GM12878 (cell line): ENCODE data around the gene VPS29. TPM values are rescaled to one million over a fixed set of nuclear protein-coding genes. Genes with fewer than 3 reads are reported as not detected.

Source experiments
- CHD1 ChIP-seq: IDR thresholded peaks from 2 replicates; pipeline ENCODE4 v1.6.1; 2012; ENCODE audit warnings: low read depth, low read length, improper control_type of control experiment
- CREM ChIP-seq: IDR thresholded peaks from 2 replicates; pipeline ENCODE4 v1.6.1; 2014; ENCODE audit warnings: antibody characterized with exemption, low read depth
- EED ChIP-seq: sonication (generic); IDR thresholded peaks from 2 replicates; pipeline ENCODE4 v1.6.1; 2016; ENCODE audit warnings: antibody characterized with exemption, low read depth
- MEF2A ChIP-seq: IDR thresholded peaks from 2 replicates; pipeline ENCODE4 v1.6.1; 2011; ENCODE audit warnings: low read depth, mild to moderate bottlenecking, low read length, moderate library complexity; ENCODE audit not compliant: insufficient read depth
- MTA3 ChIP-seq: IDR thresholded peaks from 2 replicates; pipeline ENCODE4 v1.6.1; 2012; ENCODE audit warnings: low read length, inconsistent platforms, borderline replicate concordance
- PML ChIP-seq: IDR thresholded peaks from 2 replicates; pipeline ENCODE4 v1.6.1; 2012; ENCODE audit warnings: low read length, inconsistent platforms
- POU2F2 ChIP-seq: IDR thresholded peaks from 3 replicates; pipeline ENCODE4 v1.6.1; 2011; ENCODE audit warnings: low read depth, mild to moderate bottlenecking, low read length, borderline replicate concordance
- ZNF274 ChIP-seq: IDR thresholded peaks from one replicate; pipeline ENCODE4 v1.8.0; 2011; ENCODE audit not compliant: insufficient read length, insufficient read depth
- polyA plus RNA-seq, 11 experiments: library from polyadenylated mRNA; depleted of rRNA in 4 of 11; unstranded in 6 of 11; stranded (reverse) in 5 of 11; fragments of >200 nt; fragmentation: Nextera tagmentation in 4 of 11; fragmentation: Illumina TruSeq in 1 of 11; extraction: Ambion mirVana in 4 of 11; extraction: Trizol in 1 of 11; gene quantifications; 1 replicate in 1 of 11; 2 replicates in 10 of 11; pipeline versions ENCODE4 v1.2.1 to v1.2.3, GENCODE V29; 2011 to 2016; ENCODE audit warnings: inconsistent platforms in 2 of 11, missing spikeins in 2 of 11, low read depth in 1 of 11
- total RNA-seq, 4 experiments: library from RNA; depleted of rRNA in 3 of 4; stranded (reverse); fragments of >200 nt in 3 of 4; fragmentation: Illumina TruSeq in 1 of 4; extraction: Trizol in 1 of 4; gene quantifications; 2 replicates each; pipeline versions ENCODE4 v1.2.1 to v1.2.3, GENCODE V29; 2013 to 2021
- TF ChIP-seq, protein P1 (sequence below): fragments of 450-650 bp; conservative IDR thresholded peaks from 2 replicates; pipeline ENCODE4 v1.6.1; 2017; ENCODE audit warnings: mild to moderate bottlenecking, moderate library complexity
- TF ChIP-seq, protein P2 (sequence below): IDR thresholded peaks from 2 replicates; pipeline ENCODE4 v1.6.1; 2011; ENCODE audit warnings: borderline replicate concordance, low read depth, mild to moderate bottlenecking, moderate library complexity, low read length; ENCODE audit not compliant: insufficient read depth, poor library complexity, severe bottlenecking
- TF ChIP-seq, protein P3 (sequence below): fragments of 450-650 bp; IDR thresholded peaks from 2 replicates; pipeline ENCODE4 v1.6.1; 2017; ENCODE audit warnings: mild to moderate bottlenecking, moderate library complexity
- TF ChIP-seq, protein P4 (sequence below): IDR thresholded peaks from 2 replicates; pipeline ENCODE4 v1.6.1; 2012; ENCODE audit warnings: low read depth, low read length, improper control_type of control experiment
- TF ChIP-seq, protein P5 (sequence below): fragments of 450-650 bp; formaldehyde crosslinking; IDR thresholded peaks from 2 replicates; pipeline ENCODE4 v1.4.0; 2020; ENCODE audit warnings: mild to moderate bottlenecking, moderate library complexity

Gene VPS29
- total and polyA plus RNA-seq, 10 of the 15 experiments (the other 5 are each of a cell fraction or from before 2014, with no cell fraction given): 65.3 to 405 (median 206) TPM

DNA sequence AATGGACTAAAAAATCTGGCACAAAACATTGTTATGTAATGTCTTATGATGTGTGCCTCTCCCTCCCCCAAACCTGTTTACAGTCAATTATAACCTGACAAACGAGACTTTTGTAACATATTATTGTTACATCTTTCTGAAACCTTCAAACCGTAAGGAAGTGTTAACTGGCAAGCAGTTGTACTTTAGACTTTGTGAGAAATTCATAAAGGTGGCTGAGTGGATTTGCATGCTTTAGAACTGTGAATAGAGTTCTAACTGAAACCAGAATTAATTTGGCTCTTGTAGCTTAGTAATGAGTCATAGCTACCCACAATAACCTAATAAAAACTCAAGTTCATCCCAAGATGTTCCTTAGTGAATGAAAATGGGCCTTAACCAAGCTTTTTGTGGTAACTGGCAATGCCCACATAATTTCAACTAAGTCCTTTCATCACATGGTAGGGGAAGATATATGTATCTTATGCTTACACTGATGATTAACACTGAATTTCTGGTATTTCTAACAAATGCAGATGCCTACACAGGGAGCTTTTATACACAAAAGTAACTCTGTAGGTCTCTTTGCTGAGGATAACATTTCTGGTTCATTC is 29.9 kb upstream of the VPS29 start (continued):
- TF ChIP-seq EED: peak; percentile 80
- TF ChIP-seq, protein P1, sequence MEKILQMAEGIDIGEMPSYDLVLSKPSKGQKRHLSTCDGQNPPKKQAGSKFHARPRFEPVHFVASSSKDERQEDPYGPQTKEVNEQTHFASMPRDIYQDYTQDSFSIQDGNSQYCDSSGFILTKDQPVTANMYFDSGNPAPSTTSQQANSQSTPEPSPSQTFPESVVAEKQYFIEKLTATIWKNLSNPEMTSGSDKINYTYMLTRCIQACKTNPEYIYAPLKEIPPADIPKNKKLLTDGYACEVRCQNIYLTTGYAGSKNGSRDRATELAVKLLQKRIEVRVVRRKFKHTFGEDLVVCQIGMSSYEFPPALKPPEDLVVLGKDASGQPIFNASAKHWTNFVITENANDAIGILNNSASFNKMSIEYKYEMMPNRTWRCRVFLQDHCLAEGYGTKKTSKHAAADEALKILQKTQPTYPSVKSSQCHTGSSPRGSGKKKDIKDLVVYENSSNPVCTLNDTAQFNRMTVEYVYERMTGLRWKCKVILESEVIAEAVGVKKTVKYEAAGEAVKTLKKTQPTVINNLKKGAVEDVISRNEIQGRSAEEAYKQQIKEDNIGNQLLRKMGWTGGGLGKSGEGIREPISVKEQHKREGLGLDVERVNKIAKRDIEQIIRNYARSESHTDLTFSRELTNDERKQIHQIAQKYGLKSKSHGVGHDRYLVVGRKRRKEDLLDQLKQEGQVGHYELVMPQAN: no peak
- TF ChIP-seq, protein P2, sequence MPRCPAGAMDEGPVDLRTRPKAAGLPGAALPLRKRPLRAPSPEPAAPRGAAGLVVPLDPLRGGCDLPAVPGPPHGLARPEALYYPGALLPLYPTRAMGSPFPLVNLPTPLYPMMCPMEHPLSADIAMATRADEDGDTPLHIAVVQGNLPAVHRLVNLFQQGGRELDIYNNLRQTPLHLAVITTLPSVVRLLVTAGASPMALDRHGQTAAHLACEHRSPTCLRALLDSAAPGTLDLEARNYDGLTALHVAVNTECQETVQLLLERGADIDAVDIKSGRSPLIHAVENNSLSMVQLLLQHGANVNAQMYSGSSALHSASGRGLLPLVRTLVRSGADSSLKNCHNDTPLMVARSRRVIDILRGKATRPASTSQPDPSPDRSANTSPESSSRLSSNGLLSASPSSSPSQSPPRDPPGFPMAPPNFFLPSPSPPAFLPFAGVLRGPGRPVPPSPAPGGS: no peak
- no peak for TF ChIP-seq ZNF274
- TF ChIP-seq POU2F2: peak; percentile 96
- no peak; the same call in 1 of the 2 replicates for TF ChIP-seq CHD1
- TF ChIP-seq, protein P3, sequence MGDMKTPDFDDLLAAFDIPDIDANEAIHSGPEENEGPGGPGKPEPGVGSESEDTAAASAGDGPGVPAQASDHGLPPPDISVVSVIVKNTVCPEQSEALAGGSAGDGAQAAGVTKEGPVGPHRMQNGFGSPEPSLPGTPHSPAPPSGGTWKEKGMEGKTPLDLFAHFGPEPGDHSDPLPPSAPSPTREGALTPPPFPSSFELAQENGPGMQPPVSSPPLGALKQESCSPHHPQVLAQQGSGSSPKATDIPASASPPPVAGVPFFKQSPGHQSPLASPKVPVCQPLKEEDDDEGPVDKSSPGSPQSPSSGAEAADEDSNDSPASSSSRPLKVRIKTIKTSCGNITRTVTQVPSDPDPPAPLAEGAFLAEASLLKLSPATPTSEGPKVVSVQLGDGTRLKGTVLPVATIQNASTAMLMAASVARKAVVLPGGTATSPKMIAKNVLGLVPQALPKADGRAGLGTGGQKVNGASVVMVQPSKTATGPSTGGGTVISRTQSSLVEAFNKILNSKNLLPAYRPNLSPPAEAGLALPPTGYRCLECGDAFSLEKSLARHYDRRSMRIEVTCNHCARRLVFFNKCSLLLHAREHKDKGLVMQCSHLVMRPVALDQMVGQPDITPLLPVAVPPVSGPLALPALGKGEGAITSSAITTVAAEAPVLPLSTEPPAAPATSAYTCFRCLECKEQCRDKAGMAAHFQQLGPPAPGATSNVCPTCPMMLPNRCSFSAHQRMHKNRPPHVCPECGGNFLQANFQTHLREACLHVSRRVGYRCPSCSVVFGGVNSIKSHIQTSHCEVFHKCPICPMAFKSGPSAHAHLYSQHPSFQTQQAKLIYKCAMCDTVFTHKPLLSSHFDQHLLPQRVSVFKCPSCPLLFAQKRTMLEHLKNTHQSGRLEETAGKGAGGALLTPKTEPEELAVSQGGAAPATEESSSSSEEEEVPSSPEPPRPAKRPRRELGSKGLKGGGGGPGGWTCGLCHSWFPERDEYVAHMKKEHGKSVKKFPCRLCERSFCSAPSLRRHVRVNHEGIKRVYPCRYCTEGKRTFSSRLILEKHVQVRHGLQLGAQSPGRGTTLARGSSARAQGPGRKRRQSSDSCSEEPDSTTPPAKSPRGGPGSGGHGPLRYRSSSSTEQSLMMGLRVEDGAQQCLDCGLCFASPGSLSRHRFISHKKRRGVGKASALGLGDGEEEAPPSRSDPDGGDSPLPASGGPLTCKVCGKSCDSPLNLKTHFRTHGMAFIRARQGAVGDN: peak; percentile 70; the same call in 1 of the 2 replicates
- TF ChIP-seq, protein P4, sequence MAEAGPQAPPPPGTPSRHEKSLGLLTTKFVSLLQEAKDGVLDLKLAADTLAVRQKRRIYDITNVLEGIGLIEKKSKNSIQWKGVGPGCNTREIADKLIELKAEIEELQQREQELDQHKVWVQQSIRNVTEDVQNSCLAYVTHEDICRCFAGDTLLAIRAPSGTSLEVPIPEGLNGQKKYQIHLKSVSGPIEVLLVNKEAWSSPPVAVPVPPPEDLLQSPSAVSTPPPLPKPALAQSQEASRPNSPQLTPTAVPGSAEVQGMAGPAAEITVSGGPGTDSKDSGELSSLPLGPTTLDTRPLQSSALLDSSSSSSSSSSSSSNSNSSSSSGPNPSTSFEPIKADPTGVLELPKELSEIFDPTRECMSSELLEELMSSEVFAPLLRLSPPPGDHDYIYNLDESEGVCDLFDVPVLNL: no peak
- peak; percentile 93 for TF ChIP-seq MEF2A
- TF ChIP-seq, protein P5, sequence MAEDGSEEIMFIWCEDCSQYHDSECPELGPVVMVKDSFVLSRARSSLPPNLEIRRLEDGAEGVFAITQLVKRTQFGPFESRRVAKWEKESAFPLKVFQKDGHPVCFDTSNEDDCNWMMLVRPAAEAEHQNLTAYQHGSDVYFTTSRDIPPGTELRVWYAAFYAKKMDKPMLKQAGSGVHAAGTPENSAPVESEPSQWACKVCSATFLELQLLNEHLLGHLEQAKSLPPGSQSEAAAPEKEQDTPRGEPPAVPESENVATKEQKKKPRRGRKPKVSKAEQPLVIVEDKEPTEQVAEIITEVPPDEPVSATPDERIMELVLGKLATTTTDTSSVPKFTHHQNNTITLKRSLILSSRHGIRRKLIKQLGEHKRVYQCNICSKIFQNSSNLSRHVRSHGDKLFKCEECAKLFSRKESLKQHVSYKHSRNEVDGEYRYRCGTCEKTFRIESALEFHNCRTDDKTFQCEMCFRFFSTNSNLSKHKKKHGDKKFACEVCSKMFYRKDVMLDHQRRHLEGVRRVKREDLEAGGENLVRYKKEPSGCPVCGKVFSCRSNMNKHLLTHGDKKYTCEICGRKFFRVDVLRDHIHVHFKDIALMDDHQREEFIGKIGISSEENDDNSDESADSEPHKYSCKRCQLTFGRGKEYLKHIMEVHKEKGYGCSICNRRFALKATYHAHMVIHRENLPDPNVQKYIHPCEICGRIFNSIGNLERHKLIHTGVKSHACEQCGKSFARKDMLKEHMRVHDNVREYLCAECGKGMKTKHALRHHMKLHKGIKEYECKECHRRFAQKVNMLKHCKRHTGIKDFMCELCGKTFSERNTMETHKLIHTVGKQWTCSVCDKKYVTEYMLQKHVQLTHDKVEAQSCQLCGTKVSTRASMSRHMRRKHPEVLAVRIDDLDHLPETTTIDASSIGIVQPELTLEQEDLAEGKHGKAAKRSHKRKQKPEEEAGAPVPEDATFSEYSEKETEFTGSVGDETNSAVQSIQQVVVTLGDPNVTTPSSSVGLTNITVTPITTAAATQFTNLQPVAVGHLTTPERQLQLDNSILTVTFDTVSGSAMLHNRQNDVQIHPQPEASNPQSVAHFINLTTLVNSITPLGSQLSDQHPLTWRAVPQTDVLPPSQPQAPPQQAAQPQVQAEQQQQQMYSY (CRISPR knock-in tag): no peak
- peak; percentile 86 for TF ChIP-seq MTA3
- TF ChIP-seq PML: 0 out of 2 replicates have a peak, but pooled peaks have one; percentile 25
- peak; percentile 74; the same call in 1 of the 2 replicates for TF ChIP-seq CREM
